HepG2 (cell line): Measurements from ENCODE around the gene C2orf81. TPM values are rescaled to one million over a fixed set of nuclear protein-coding genes. Genes with fewer than 3 reads are reported as not detected.

Source experiments
- ATAC-seq: fragments of 200-7000 bp; cut with Tn5 transposase; 3 replicates; pipeline ENCODE4 v1.9.1; 2020; ENCODE audit warnings: mild to moderate bottlenecking, moderate library complexity
- BruUV-seq: library from RNA; stranded (reverse); fragments of 400-500 nt; replicated peaks from 2 replicates; lab custom pipeline; 2021; lab: Mats Ljungman, UMichigan
- CTCF ChIA-PET: fragments of 300-600 bp; formaldehyde crosslinking; extraction: SDS; loops from one replicate; lab custom pipeline; 2021; ENCODE audit warnings: low total read pairs, inconsistent platforms, low intra/inter-chr PET ratio; lab: Yijun Ruan, JAX
- POLR2A ChIA-PET: fragments of 350-600 bp; sonication (Branson Sonifier 250); formaldehyde crosslinking; loops from one replicate; lab custom pipeline; 2020; ENCODE audit warnings: antibody characterized with exemption, inconsistent platforms; lab: Yijun Ruan, JAX
- DNase-seq: peaks from one replicate; pipeline ENCODE4 v3.0.0-alpha.2; 2015; ENCODE audit warnings: low spot score
- FAIRE-seq: peaks from 3 replicates; lab custom pipeline; 2011; peaks lifted over from hg19 to GRCh38; lab: Jason Lieb, UNC
- H2AFZ ChIP-seq: one replicate; pipeline ENCODE4 v1.6.1; 2011; ENCODE audit warnings: low read length, inconsistent platforms
- H3K27ac ChIP-seq: fragments of 300-600 bp; 3 replicates; pipeline ENCODE4 v1.8.0; 2011; ENCODE audit warnings: mixed run types, mild to moderate bottlenecking, mixed read lengths, low read length, inconsistent platforms; ENCODE audit not compliant: insufficient read depth; ENCODE audit errors: extremely low read length
- H3K27me3 ChIP-seq, 2 experiments: fragments of 200-600 bp in 1 of 2; 2 replicates in 1 of 2; 3 replicates in 1 of 2; pipeline versions ENCODE4 v1.6.0 to v1.8.0; 2011; ENCODE audit warnings: low read length in 2 of 2, mild to moderate bottlenecking in 2 of 2, moderate library complexity in 2 of 2, inconsistent platforms in 1 of 2; ENCODE audit not compliant: insufficient read depth in 2 of 2, control insufficient read depth in 1 of 2
- H3K36me3 ChIP-seq, 2 experiments: fragments of 200-600 bp in 1 of 2; replicated peaks in 1 of 2; 2 replicates in 1 of 2; 3 replicates in 1 of 2; pipeline versions ENCODE4 v1.5.1 to v1.8.0; 2011; ENCODE audit warnings: low read length in 2 of 2, inconsistent platforms in 1 of 2; ENCODE audit not compliant: insufficient read depth in 2 of 2, control insufficient read depth in 1 of 2
- H3K4me1 ChIP-seq: 2 replicates; pipeline ENCODE4 v1.5.1; 2012; ENCODE audit warnings: low read length, inconsistent platforms; ENCODE audit not compliant: insufficient read depth
- H3K4me2 ChIP-seq: 2 replicates; pipeline ENCODE4 v1.6.0; 2011; ENCODE audit warnings: low read depth, low read length, inconsistent platforms
- H3K4me3 ChIP-seq, 3 experiments: fragments of 200-600 bp in 1 of 3; sonication (generic), shearing (Covaris generic) in 1 of 3; replicated peaks in 1 of 3; 2 replicates each; pipeline ENCODE4 v1.5.1; 2011 to 2016; ENCODE audit warnings: low read length in 3 of 3, inconsistent platforms in 2 of 3, low read depth in 2 of 3, mild to moderate bottlenecking in 2 of 3, control low read depth in 1 of 3, mixed read lengths in 1 of 3; ENCODE audit not compliant: insufficient read depth in 1 of 3
- H3K79me2 ChIP-seq: one replicate; pipeline ENCODE4 v1.6.1; 2011; ENCODE audit warnings: low read length, inconsistent platforms; ENCODE audit not compliant: insufficient read depth
- H3K9ac ChIP-seq: 2 replicates; pipeline ENCODE4 v1.6.0; 2011; ENCODE audit warnings: mild to moderate bottlenecking, low read depth, low read length, inconsistent platforms; ENCODE audit not compliant: insufficient read depth
- H3K9me3 ChIP-seq: 2 replicates; pipeline ENCODE4 v1.5.1; 2012; ENCODE audit warnings: mild to moderate bottlenecking, low read length
- H4K20me1 ChIP-seq: 2 replicates; pipeline ENCODE4 v1.6.0; 2011; ENCODE audit warnings: inconsistent platforms, mild to moderate bottlenecking, low read length, moderate library complexity; ENCODE audit not compliant: insufficient read depth
- HIVEP1 ChIP-seq: sonication (generic); formaldehyde crosslinking; IDR thresholded peaks from 2 replicates; pipeline ENCODE4 v1.4.0; 2020; ENCODE audit warnings: mild to moderate bottlenecking, missing genetic modification reagents
- HNF1A ChIP-seq, 2 experiments: sonication (generic) in 1 of 2; formaldehyde crosslinking in 1 of 2; IDR thresholded peaks; 2 replicates each; pipeline versions ENCODE4 v1.4.0 to v1.6.1; 2016 to 2020; ENCODE audit warnings: borderline replicate concordance in 1 of 2, low read depth in 1 of 2, mild to moderate bottlenecking in 1 of 2, missing genetic modification reagents in 1 of 2
- KDM2A ChIP-seq: sonication (generic); formaldehyde crosslinking; IDR thresholded peaks from 2 replicates; pipeline ENCODE4 v1.4.0; 2020; ENCODE audit warnings: low read depth, missing genetic modification reagents, borderline replicate concordance
- PHF20 ChIP-seq: sonication (generic); formaldehyde crosslinking; IDR thresholded peaks from 2 replicates; pipeline ENCODE4 v1.5.0; 2020; ENCODE audit warnings: mild to moderate bottlenecking, missing genetic modification reagents
- SMYD3 ChIP-seq: sonication (generic); formaldehyde crosslinking; IDR thresholded peaks from 2 replicates; pipeline ENCODE4 v1.8.1; 2023; ENCODE audit warnings: mild to moderate bottlenecking, missing genetic modification reagents
- WGBS: methylation state at CpG from one replicate; pipeline ENCODE4 v1.1.6; 2017; ENCODE audit warnings: low lambda C conversion rate; 5-methylcytosine and 5-hydroxymethylcytosine counted together
- in situ Hi-C: cut with HindIII; loops from 2 replicates; pipeline ENCODE4 v1.10.0; 2017; ENCODE audit warnings: low pct_unique_long_range_greater_than_20kb; ENCODE audit not compliant: extremely low pct_ligation_motif_present
- intact Hi-C: fragments of 100-400 bp; cut with micrococcal nuclease; formaldehyde crosslinking; loops from one replicate; pipeline ENCODE4 v1.10.0; 2022; ENCODE audit not compliant: unreplicated experiment
- polyA plus RNA-seq, 8 experiments: library from polyadenylated mRNA; depleted of rRNA in 3 of 8; stranded (reverse) in 7 of 8; unstranded in 1 of 8; fragments of >200 nt; fragmentation: Illumina TruSeq in 4 of 8; extraction: Trizol in 4 of 8; gene quantifications; 2 replicates each; pipeline versions ENCODE4 v1.2.1 to v1.2.3, GENCODE V29; 2011 to 2016; ENCODE audit warnings: low read depth in 4 of 8, missing spikeins in 1 of 8, mixed read lengths in 1 of 8; ENCODE audit not compliant: insufficient read depth in 1 of 8
- total RNA-seq, 5 experiments: library from RNA; depleted of rRNA; stranded (reverse); fragments of >200 nt; fragmentation: Illumina TruSeq; extraction: Trizol; gene quantifications; 2 replicates each; pipeline ENCODE4 v1.2.3, GENCODE V29; 2016; ENCODE audit warnings: low read depth in 1 of 5
- TF ChIP-seq, protein P1 (sequence below): sonication (generic); formaldehyde crosslinking; IDR thresholded peaks from 2 replicates; pipeline ENCODE4 v1.9.0; 2021; ENCODE audit warnings: mild to moderate bottlenecking, missing genetic modification reagents
- TF ChIP-seq, protein P2 (sequence below): sonication (generic); formaldehyde crosslinking; IDR thresholded peaks from 2 replicates; pipeline ENCODE4 v1.5.0; 2020; ENCODE audit warnings: mild to moderate bottlenecking, missing genetic modification reagents

The C2orf81 gene
- total and polyA plus RNA-seq, 2 of the 13 experiments (the other 11 are each of a cell fraction or from before 2014, with no cell fraction given): 0.15 to 0.17 TPM

DNA sequence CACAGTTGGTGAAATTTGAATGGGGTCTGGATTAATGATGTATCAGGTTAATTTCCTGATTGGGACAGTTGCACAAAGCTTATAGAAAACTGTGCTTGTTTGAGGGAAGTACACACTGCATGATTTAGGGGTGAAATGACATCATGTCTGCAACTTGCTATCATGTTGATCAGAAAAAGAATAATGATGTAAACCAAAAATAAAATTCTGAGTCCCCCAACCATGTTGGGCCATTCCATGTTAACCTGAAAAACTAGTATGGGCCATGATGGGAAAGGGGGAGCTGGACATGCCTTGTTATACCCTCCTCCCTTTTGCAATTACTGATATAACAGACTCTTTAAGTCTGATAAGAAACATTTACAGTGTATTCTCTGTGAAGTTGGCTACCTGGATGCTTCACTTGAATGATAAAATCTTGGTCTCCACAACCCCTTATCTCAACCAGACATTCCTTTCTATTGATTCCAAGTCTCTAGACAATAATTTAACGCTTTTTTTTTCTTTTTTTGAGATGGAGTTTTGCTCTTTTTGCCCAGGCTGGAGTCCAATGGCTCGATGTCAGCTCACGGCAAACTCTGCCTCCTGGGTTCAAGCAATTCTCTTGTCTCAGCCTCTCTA is 29.3 kb upstream of the C2orf81 start (continued):
- TF ChIP-seq, protein P1, sequence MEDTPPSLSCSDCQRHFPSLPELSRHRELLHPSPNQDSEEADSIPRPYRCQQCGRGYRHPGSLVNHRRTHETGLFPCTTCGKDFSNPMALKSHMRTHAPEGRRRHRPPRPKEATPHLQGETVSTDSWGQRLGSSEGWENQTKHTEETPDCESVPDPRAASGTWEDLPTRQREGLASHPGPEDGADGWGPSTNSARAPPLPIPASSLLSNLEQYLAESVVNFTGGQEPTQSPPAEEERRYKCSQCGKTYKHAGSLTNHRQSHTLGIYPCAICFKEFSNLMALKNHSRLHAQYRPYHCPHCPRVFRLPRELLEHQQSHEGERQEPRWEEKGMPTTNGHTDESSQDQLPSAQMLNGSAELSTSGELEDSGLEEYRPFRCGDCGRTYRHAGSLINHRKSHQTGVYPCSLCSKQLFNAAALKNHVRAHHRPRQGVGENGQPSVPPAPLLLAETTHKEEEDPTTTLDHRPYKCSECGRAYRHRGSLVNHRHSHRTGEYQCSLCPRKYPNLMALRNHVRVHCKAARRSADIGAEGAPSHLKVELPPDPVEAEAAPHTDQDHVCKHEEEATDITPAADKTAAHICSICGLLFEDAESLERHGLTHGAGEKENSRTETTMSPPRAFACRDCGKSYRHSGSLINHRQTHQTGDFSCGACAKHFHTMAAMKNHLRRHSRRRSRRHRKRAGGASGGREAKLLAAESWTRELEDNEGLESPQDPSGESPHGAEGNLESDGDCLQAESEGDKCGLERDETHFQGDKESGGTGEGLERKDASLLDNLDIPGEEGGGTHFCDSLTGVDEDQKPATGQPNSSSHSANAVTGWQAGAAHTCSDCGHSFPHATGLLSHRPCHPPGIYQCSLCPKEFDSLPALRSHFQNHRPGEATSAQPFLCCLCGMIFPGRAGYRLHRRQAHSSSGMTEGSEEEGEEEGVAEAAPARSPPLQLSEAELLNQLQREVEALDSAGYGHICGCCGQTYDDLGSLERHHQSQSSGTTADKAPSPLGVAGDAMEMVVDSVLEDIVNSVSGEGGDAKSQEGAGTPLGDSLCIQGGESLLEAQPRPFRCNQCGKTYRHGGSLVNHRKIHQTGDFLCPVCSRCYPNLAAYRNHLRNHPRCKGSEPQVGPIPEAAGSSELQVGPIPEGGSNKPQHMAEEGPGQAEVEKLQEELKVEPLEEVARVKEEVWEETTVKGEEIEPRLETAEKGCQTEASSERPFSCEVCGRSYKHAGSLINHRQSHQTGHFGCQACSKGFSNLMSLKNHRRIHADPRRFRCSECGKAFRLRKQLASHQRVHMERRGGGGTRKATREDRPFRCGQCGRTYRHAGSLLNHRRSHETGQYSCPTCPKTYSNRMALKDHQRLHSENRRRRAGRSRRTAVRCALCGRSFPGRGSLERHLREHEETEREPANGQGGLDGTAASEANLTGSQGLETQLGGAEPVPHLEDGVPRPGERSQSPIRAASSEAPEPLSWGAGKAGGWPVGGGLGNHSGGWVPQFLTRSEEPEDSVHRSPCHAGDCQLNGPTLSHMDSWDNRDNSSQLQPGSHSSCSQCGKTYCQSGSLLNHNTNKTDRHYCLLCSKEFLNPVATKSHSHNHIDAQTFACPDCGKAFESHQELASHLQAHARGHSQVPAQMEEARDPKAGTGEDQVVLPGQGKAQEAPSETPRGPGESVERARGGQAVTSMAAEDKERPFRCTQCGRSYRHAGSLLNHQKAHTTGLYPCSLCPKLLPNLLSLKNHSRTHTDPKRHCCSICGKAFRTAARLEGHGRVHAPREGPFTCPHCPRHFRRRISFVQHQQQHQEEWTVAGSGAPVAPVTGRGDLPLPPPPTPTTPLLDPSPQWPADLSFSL (CRISPR knock-in tag): no peak
- TF ChIP-seq PHF20 (CRISPR knock-in tag): no peak
- TF ChIP-seq SMYD3: no peak
- TF ChIP-seq HIVEP1 (CRISPR knock-in tag): no peak

GRCh38 chr2:74448771-74449170 is 27.4 kb upstream of the C2orf81 start:
- Histone ChIP-seq H3K4me2 (peak overlapping the region; percentile 75; the same call in 1 of the 2 replicates), H3K9me3 (no peaks in the 10 kb centered on the region), H2AFZ (no peak overlapping the region), H3K36me3 (no peaks in the 10 kb centered on the region), H3K4me3 (no peak overlapping the region), H4K20me1 (no peaks in the 10 kb centered on the region), H3K4me1 (peaks cover 66% of the 10 kb centered on the region), H3K27me3 (no peaks in the 10 kb centered on the region), H3K9ac (no peak overlapping the region), H3K27ac (no peak overlapping the region), H3K79me2 (no peaks in the 10 kb centered on the region)
- TF ChIP-seq KDM2A (CRISPR knock-in tag) (no peak), HNF1A (IDR thresholded peaks at IDR 0.05; ENCODE audit: low read depth) (0 out of 2 replicates have a peak, but pooled peaks have one; percentile 19), HNF1A (CRISPR knock-in tag; IDR thresholded peaks at IDR 0.05; ENCODE audit: borderline replicate concordance) (no peak)
- TF ChIP-seq, protein P2, sequence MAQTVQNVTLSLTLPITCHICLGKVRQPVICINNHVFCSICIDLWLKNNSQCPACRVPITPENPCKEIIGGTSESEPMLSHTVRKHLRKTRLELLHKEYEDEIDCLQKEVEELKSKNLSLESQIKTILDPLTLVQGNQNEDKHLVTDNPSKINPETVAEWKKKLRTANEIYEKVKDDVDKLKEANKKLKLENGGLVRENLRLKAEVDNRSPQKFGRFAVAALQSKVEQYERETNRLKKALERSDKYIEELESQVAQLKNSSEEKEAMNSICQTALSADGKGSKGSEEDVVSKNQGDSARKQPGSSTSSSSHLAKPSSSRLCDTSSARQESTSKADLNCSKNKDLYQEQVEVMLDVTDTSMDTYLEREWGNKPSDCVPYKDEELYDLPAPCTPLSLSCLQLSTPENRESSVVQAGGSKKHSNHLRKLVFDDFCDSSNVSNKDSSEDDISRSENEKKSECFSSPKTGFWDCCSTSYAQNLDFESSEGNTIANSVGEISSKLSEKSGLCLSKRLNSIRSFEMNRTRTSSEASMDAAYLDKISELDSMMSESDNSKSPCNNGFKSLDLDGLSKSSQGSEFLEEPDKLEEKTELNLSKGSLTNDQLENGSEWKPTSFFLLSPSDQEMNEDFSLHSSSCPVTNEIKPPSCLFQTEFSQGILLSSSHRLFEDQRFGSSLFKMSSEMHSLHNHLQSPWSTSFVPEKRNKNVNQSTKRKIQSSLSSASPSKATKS (CRISPR knock-in tag): 0 out of 2 replicates have a peak, but pooled peaks have one; percentile 59
- no TSS peak for BruUV-seq
- POLR2A ChIA-PET: interaction anchor here (1.3 to 11.6 kb wide), 4 partner anchors 7 to 32 kb away, joined by 3 to 342 read pairs (median 13); partner anchors contain the start of genes INO80B and WBP1
- no peak for DNase-seq
- no peak for ATAC-seq
- intact Hi-C loops: no loop called here
- WGBS: 58% methylated on average over 2 of the region's 2 CpGs
- no peak for FAIRE-seq
- in situ Hi-C loops: no loop called here
- CTCF ChIA-PET: no interaction called here
